Measurements from ENCODE around the gene HOXD4. TPM values are rescaled to one million over a fixed set of nuclear protein-coding genes. Genes with fewer than 3 reads are reported as not detected.

The HOXD4 gene
- total RNA-seq, 1 experiment from 2014 or later: 0.61 TPM

GRCh38 chr2:176122052-176122682 lies 29.2 kb upstream of the HOXD4 start:
- CTCF ChIA-PET: no interaction called here
- BruUV-seq (replicated peaks): no TSS peak
- RAD21 ChIA-PET (ENCODE audit: low non-redundant PET in 1 of 2, low total read pairs in 2 of 2, uncharacterized antibody in 2 of 2, unreplicated experiment in 2 of 2): no interaction called here
- H3K9ac ChIP-seq (ENCODE audit: low read length): no peak overlapping the region
- intact Hi-C loops (cut with micrococcal nuclease): no loop called here
- H3K4me1 ChIP-seq (ENCODE audit: control insufficient read depth in 1 of 2, insufficient read depth in 2 of 2, low read length in 2 of 2): peaks cover 0 to 5% of the 10 kb centered on the region in 2 experiments; a peak in 1 of 4 replicates
- no peaks in the 10 kb centered on the region for H3K9me2 ChIP-seq (ENCODE audit: insufficient read depth)
- H3K9me3 ChIP-seq (ENCODE audit: control insufficient read depth in 1 of 2, insufficient read depth in 1 of 2, low read depth in 1 of 2, low read length in 2 of 2): no peaks in the 10 kb centered on the region
- H3K27me3 ChIP-seq (ENCODE audit: insufficient read depth, low read length): no peaks in the 10 kb centered on the region
- no peak for TF ChIP-seq SP1 (IDR thresholded peaks at IDR 0.05; ENCODE audit: low read depth)
- no peak for TF ChIP-seq ELF1 (IDR thresholded peaks at IDR 0.05; ENCODE audit: borderline replicate concordance, low read depth)
- no peak for TF ChIP-seq CEBPB (IDR thresholded peaks at IDR 0.05; ENCODE audit: low read depth)
- no peak for TF ChIP-seq SIN3A (IDR thresholded peaks at IDR 0.05; ENCODE audit: low read depth)
- no peak for TF ChIP-seq RAD21 (IDR thresholded peaks at IDR 0.05; ENCODE audit: low read depth)
- TF ChIP-seq JUND (IDR thresholded peaks at IDR 0.05): no peak
- TF ChIP-seq REST (IDR thresholded peaks at IDR 0.05; ENCODE audit: low read depth): no peak
- no peak for TF ChIP-seq MAX (IDR thresholded peaks at IDR 0.05)
- no peak for TF ChIP-seq FOSL1 (IDR thresholded peaks at IDR 0.05; ENCODE audit: low read depth)
- TF ChIP-seq YY1 (IDR thresholded peaks at IDR 0.05; ENCODE audit: extremely low read depth, insufficient replicate concordance, low read depth, low read length): no peak
- no peak for TF ChIP-seq EZH2phosphoT487 (IDR thresholded peaks at IDR 0.05; ENCODE audit: borderline replicate concordance)
- H3K27ac ChIP-seq (ENCODE audit: low read depth, low read length): no peak overlapping the region
- no peak overlapping the region for H2AFZ ChIP-seq (ENCODE audit: low read depth, low read length, poor library complexity, severe bottlenecking)
- no peaks in the 10 kb centered on the region for H4K20me1 ChIP-seq (ENCODE audit: insufficient read depth)
- H3K36me3 ChIP-seq (ENCODE audit: control insufficient read depth in 1 of 2, insufficient read depth in 2 of 2, low read length in 2 of 2): no peaks in the 10 kb centered on the region
- no peak overlapping the region for H3K4me3 ChIP-seq (replicated peaks in 1 of 2; ENCODE audit: low read depth in 1 of 2, low read length in 2 of 2)
- POLR2A ChIA-PET: interaction anchor here (0.7 kb wide), 1 partner anchor 24 kb away, joined by 3 read pairs; no protein-coding TSS in a partner anchor
- DNase-seq (ENCODE audit: low read depth, low spot score) (no peak), ATAC-seq (no peak)
- H3K79me2 ChIP-seq (ENCODE audit: insufficient read depth, low read length): no peaks in the 10 kb centered on the region
- H3K4me2 ChIP-seq (ENCODE audit: low read length): no peak overlapping the region
